Measurements from ENCODE around the gene TASP1. TPM values are rescaled to one million over a fixed set of nuclear protein-coding genes. Genes with fewer than 3 reads are reported as not detected.

Gene TASP1
- total RNA-seq, 1 experiment from 2014 or later: 13.9 TPM

GRCh38 chr20:13447385-13448180 lies 191.1 kb downstream of the TASP1 start:
- H3K79me2 ChIP-seq (ENCODE audit: low read length): no peaks in the 10 kb centered on the region
- H3K27me3 ChIP-seq (ENCODE audit: low read length): no peaks in the 10 kb centered on the region
- H3K4me3 ChIP-seq (ENCODE audit: low read length): no peak overlapping the region
- BruUV-seq (replicated peaks): no TSS peak
- no peak for ATAC-seq
- H3K4me1 ChIP-seq (ENCODE audit: insufficient read depth, low read length): peaks cover 12% of the 10 kb centered on the region
- H3K27ac ChIP-seq (ENCODE audit: low read length): no peak overlapping the region
- CTCF ChIA-PET: no interaction called here
- TF ChIP-seq EZH2 (IDR thresholded peaks at IDR 0.05; ENCODE audit: low read length, unreplicated experiment): no peak
- no peak for TF ChIP-seq EZH2phosphoT487 (IDR thresholded peaks at IDR 0.05; ENCODE audit: borderline replicate concordance, low read length)
- no peak for TF ChIP-seq CTCF (conservative IDR thresholded peaks at IDR 0.05; ENCODE audit: low read depth, low read length)
- intact Hi-C loops (cut with micrococcal nuclease): no loop called here
- no peak overlapping the region for H3K9ac ChIP-seq (ENCODE audit: low read length)
- DNase-seq: no peak
- H3F3A ChIP-seq (ENCODE audit: low read length, unreplicated experiment): no peaks in the 10 kb centered on the region
- no peaks in the 10 kb centered on the region for H3K9me3 ChIP-seq (ENCODE audit: low read length)
- POLR2A ChIA-PET (ENCODE audit: unreplicated experiment): no interaction called here
- H3K4me2 ChIP-seq (ENCODE audit: low read length): no peak overlapping the region
- no peaks in the 10 kb centered on the region for H4K20me1 ChIP-seq (ENCODE audit: low read length)
- H3K36me3 ChIP-seq (ENCODE audit: low read depth, low read length): no peaks in the 10 kb centered on the region
- no peak overlapping the region for H2AFZ ChIP-seq (ENCODE audit: low read length)
- no peaks in the 10 kb centered on the region for H3K9me2 ChIP-seq (replicated peaks; ENCODE audit: low read length)

- CTCF ChIA-PET: no interaction called here
- H4K20me1 ChIP-seq (ENCODE audit: low read length): no peaks in the 10 kb centered on the region
- POLR2A ChIA-PET (ENCODE audit: unreplicated experiment): no interaction called here
Observed at GRCh38 chr20:13443690-13444089, 195.0 kb downstream of the TASP1 start.

More at GRCh38 chr20:13443690-13444089, 195.0 kb downstream of the TASP1 start:
- Histone ChIP-seq H3K4me2 (ENCODE audit: low read length) (no peak overlapping the region), H3K4me1 (ENCODE audit: insufficient read depth, low read length) (no peaks in the 10 kb centered on the region), H3K27ac (ENCODE audit: low read length) (no peak overlapping the region), H3K9me2 (replicated peaks; ENCODE audit: low read length) (no peaks in the 10 kb centered on the region), H2AFZ (ENCODE audit: low read length) (no peak overlapping the region), H3K4me3 (ENCODE audit: low read length) (no peak overlapping the region), H3K9ac (ENCODE audit: low read length) (no peak overlapping the region), H3K9me3 (ENCODE audit: low read length) (no peaks in the 10 kb centered on the region), H3K27me3 (ENCODE audit: low read length) (no peaks in the 10 kb centered on the region), H3K36me3 (ENCODE audit: low read depth, low read length) (no peaks in the 10 kb centered on the region), H3K79me2 (ENCODE audit: low read length) (no peaks in the 10 kb centered on the region), H3F3A (ENCODE audit: low read length, unreplicated experiment) (no peaks in the 10 kb centered on the region)
- no TSS peak for BruUV-seq (replicated peaks)
- DNase-seq (no peak), ATAC-seq (no peak)
- intact Hi-C loops (cut with micrococcal nuclease): no loop called here
- TF ChIP-seq EZH2phosphoT487 (IDR thresholded peaks at IDR 0.05; ENCODE audit: borderline replicate concordance, low read length): no peak
- no peak for TF ChIP-seq CTCF (conservative IDR thresholded peaks at IDR 0.05; ENCODE audit: low read depth, low read length)
- no peak for TF ChIP-seq EZH2 (IDR thresholded peaks at IDR 0.05; ENCODE audit: low read length, unreplicated experiment)
